HEK293 (cell line): ENCODE measurements around the gene KLLN.

Source experiments
- ELK4 ChIP-seq: IDR thresholded peaks from 2 replicates; pipeline ENCODE4 v1.6.1; 2011; ENCODE audit warnings: mild to moderate bottlenecking, low read depth, low read length, borderline replicate concordance
- GLIS2 ChIP-seq: fragments of 450-650 bp; formaldehyde crosslinking; IDR thresholded peaks from 2 replicates; pipeline ENCODE4 v1.5.1; 2016; ENCODE audit warnings: missing biosample characterization, missing genetic modification characterization
- MZF1 ChIP-seq: fragments of 450-650 bp; formaldehyde crosslinking; IDR thresholded peaks from 2 replicates; pipeline ENCODE4 v1.5.1; 2017; ENCODE audit warnings: missing biosample characterization, missing genetic modification characterization, borderline replicate concordance
- REPIN1 ChIP-seq: fragments of 450-650 bp; formaldehyde crosslinking; IDR thresholded peaks from 2 replicates; pipeline ENCODE4 v1.5.1; 2017; ENCODE audit warnings: missing biosample characterization, missing genetic modification characterization, low read depth
- SALL2 ChIP-seq: fragments of 450-650 bp; formaldehyde crosslinking; IDR thresholded peaks from 2 replicates; pipeline ENCODE4 v1.5.0; 2017; ENCODE audit warnings: missing biosample characterization, mild to moderate bottlenecking, missing genetic modification characterization, borderline replicate concordance
- TCF7L2 ChIP-seq: IDR thresholded peaks from 2 replicates; pipeline ENCODE4 v1.6.1; 2011; ENCODE audit warnings: low read depth, mild to moderate bottlenecking, inconsistent platforms, low read length, moderate library complexity, borderline replicate concordance
- ZBTB17 ChIP-seq: fragments of 450-650 bp; formaldehyde crosslinking; IDR thresholded peaks from 2 replicates; pipeline ENCODE4 v1.5.1; 2016; ENCODE audit warnings: missing biosample characterization, missing genetic modification characterization
- ZBTB44 ChIP-seq: fragments of 450-650 bp; IDR thresholded peaks from 2 replicates; pipeline ENCODE4 v1.5.1; 2018; ENCODE audit warnings: missing biosample characterization, mild to moderate bottlenecking, missing genetic modification characterization
- ZBTB48 ChIP-seq: fragments of 450-650 bp; formaldehyde crosslinking; IDR thresholded peaks from 2 replicates; pipeline ENCODE4 v1.5.1; 2016; ENCODE audit warnings: missing biosample characterization, missing genetic modification characterization
- ZEB2 ChIP-seq: fragments of 450-650 bp; formaldehyde crosslinking; IDR thresholded peaks from 2 replicates; pipeline ENCODE4 v1.5.1; 2016; ENCODE audit warnings: missing biosample characterization, missing genetic modification characterization
- ZNF121 ChIP-seq: fragments of 450-650 bp; formaldehyde crosslinking; IDR thresholded peaks from 2 replicates; pipeline ENCODE4 v1.5.1; 2016; ENCODE audit warnings: missing biosample characterization, missing genetic modification characterization
- ZNF175 ChIP-seq: fragments of 450-650 bp; formaldehyde crosslinking; IDR thresholded peaks from 2 replicates; pipeline ENCODE4 v1.5.1; 2016; ENCODE audit warnings: missing biosample characterization, missing genetic modification characterization
- ZNF18 ChIP-seq: fragments of 450-650 bp; formaldehyde crosslinking; IDR thresholded peaks from 2 replicates; pipeline ENCODE4 v1.5.1; 2016; ENCODE audit warnings: missing biosample characterization, missing genetic modification characterization
- ZNF19 ChIP-seq: fragments of 450-650 bp; formaldehyde crosslinking; IDR thresholded peaks from 2 replicates; pipeline ENCODE4; 2016; ENCODE audit warnings: missing biosample characterization, missing genetic modification characterization, low read depth
- ZNF248 ChIP-seq: fragments of 450-650 bp; formaldehyde crosslinking; IDR thresholded peaks from 2 replicates; pipeline ENCODE4 v1.5.1; 2017; ENCODE audit warnings: missing biosample characterization, missing genetic modification characterization
- ZNF274 ChIP-seq, 2 experiments: fragments of 200-500 bp in 1 of 2; fragments of 450-650 bp in 1 of 2; sonication (Bioruptor generic) in 1 of 2; formaldehyde crosslinking in 1 of 2; IDR thresholded peaks; 2 replicates each; pipeline versions ENCODE4 v1.5.1 to v1.6.1; 2014 to 2016; ENCODE audit warnings: borderline replicate concordance in 1 of 2, inconsistent platforms in 1 of 2, low read length in 1 of 2, missing biosample characterization in 1 of 2, missing genetic modification characterization in 1 of 2
- ZNF341 ChIP-seq: fragments of 450-650 bp; formaldehyde crosslinking; IDR thresholded peaks from 2 replicates; pipeline ENCODE4; 2016; ENCODE audit warnings: low read depth, missing biosample characterization, missing genetic modification characterization
- ZNF518A ChIP-seq: fragments of 450-650 bp; formaldehyde crosslinking; conservative IDR thresholded peaks from 2 replicates; pipeline ENCODE4 v1.5.1; 2016; ENCODE audit warnings: low read depth, missing biosample characterization, missing genetic modification characterization
- ZNF529 ChIP-seq: fragments of 450-650 bp; formaldehyde crosslinking; IDR thresholded peaks from 2 replicates; pipeline ENCODE4 v1.5.1; 2017; ENCODE audit warnings: missing genetic modification characterization, missing biosample characterization; ENCODE audit not compliant: insufficient replicate concordance
- ZNF596 ChIP-seq: fragments of 450-650 bp; IDR thresholded peaks from 2 replicates; pipeline ENCODE4 v1.5.0; 2018; ENCODE audit warnings: missing biosample characterization, mild to moderate bottlenecking, missing genetic modification characterization, moderate library complexity
- ZNF654 ChIP-seq: fragments of 450-650 bp; formaldehyde crosslinking; IDR thresholded peaks from 2 replicates; pipeline ENCODE4 v1.5.1; 2016; ENCODE audit warnings: low read depth, missing biosample characterization, missing genetic modification characterization
- ZNF701 ChIP-seq: fragments of 450-650 bp; formaldehyde crosslinking; IDR thresholded peaks from 2 replicates; pipeline ENCODE4 v1.5.1; 2016; ENCODE audit warnings: missing biosample characterization, missing genetic modification characterization
- ZNF76 ChIP-seq: fragments of 450-650 bp; formaldehyde crosslinking; IDR thresholded peaks from 2 replicates; pipeline ENCODE4; 2016; ENCODE audit warnings: low read depth, missing biosample characterization, missing genetic modification characterization, borderline replicate concordance
- ZNF777 ChIP-seq: fragments of 450-650 bp; formaldehyde crosslinking; IDR thresholded peaks from 2 replicates; pipeline ENCODE4 v1.5.1; 2017; ENCODE audit warnings: missing biosample characterization, missing genetic modification characterization, borderline replicate concordance
- ZNF792 ChIP-seq: fragments of 450-650 bp; formaldehyde crosslinking; IDR thresholded peaks from 2 replicates; pipeline ENCODE4 v1.5.1; 2016; ENCODE audit warnings: missing biosample characterization, missing genetic modification characterization
- ZSCAN4 ChIP-seq: fragments of 450-650 bp; formaldehyde crosslinking; IDR thresholded peaks from 2 replicates; pipeline ENCODE4 v1.5.1; 2017; ENCODE audit warnings: missing biosample characterization, missing genetic modification characterization

Gene KLLN

GRCh38 chr10:87861953-87862678, 1.2 kb downstream of the KLLN start (continued):
- TF ChIP-seq MZF1 (tag by site-specific recombination) = peak; percentile 82
- no peak; the same call in 1 of the 2 replicates for TF ChIP-seq TCF7L2
- TF ChIP-seq ZBTB48 = peak; percentile 41; the same call in 1 of the 2 replicates
- peak; percentile 35; the same call in 1 of the 2 replicates for TF ChIP-seq ZNF76 (tag by site-specific recombination)
- no peak for TF ChIP-seq ZNF596 (tag by site-specific recombination)
- peak; percentile 27; the same call in 1 of the 2 replicates for TF ChIP-seq REPIN1 (tag by site-specific recombination)
- TF ChIP-seq ZBTB44 (tag by site-specific recombination) = peak; percentile 68; the same call in 1 of the 2 replicates
- 0 out of 2 replicates have a peak, but pooled peaks have one; percentile 10 for TF ChIP-seq ZNF792 (tag by site-specific recombination)
- TF ChIP-seq ZNF777 (tag by site-specific recombination) = no peak
- TF ChIP-seq ELK4 = no peak
- peak; percentile 67 for TF ChIP-seq ZEB2 (tag by site-specific recombination)
- TF ChIP-seq ZNF121 (tag by site-specific recombination) = no peak
- peak; percentile 82; the same call in 1 of the 2 replicates for TF ChIP-seq GLIS2 (tag by site-specific recombination)
- TF ChIP-seq ZSCAN4 (tag by site-specific recombination) = no peak
- no peak for TF ChIP-seq ZNF19 (tag by site-specific recombination)
- no peak for TF ChIP-seq ZNF341 (tag by site-specific recombination)
- TF ChIP-seq ZNF518A (tag by site-specific recombination) = no peak
- TF ChIP-seq ZNF701 (tag by site-specific recombination) = peak; percentile 58; the same call in 1 of the 2 replicates
- TF ChIP-seq ZBTB17 (tag by site-specific recombination) = peak; percentile 93
- TF ChIP-seq ZNF529 (tag by site-specific recombination) = no peak
- no peak for TF ChIP-seq ZNF654 (tag by site-specific recombination)
- no peak for TF ChIP-seq ZNF248 (tag by site-specific recombination)
- TF ChIP-seq ZNF274 (IDR thresholded peaks at IDR 0.05; ENCODE audit: low read length) = no peak
- TF ChIP-seq ZNF274 (tag by site-specific recombination; IDR thresholded peaks at IDR 0.05; ENCODE audit: borderline replicate concordance) = no peak
- TF ChIP-seq ZNF175 (tag by site-specific recombination) = no peak
- TF ChIP-seq SALL2 (tag by site-specific recombination) = no peak
- TF ChIP-seq ZNF18 (tag by site-specific recombination) = no peak
